A673 (cell line): ENCODE measurements around the gene GP1BB. TPM values are rescaled to one million over a fixed set of nuclear protein-coding genes. Genes with fewer than 3 reads are reported as not detected.

ENCODE experiments used
- BruUV-seq: library from RNA; stranded (reverse); fragments of 400-500 nt; replicated peaks from 2 replicates; lab custom pipeline; 2021; lab: Mats Ljungman, UMichigan
- CTCF ChIA-PET: fragments of 300-600 bp; sonication (Branson Sonifier 250); formaldehyde crosslinking; loops from one replicate; lab custom pipeline; 2022; ENCODE audit warnings: antibody characterized with exemption; lab: Charles Lee
- POLR2A ChIA-PET: fragments of 300-600 bp; sonication (Branson Sonifier 250); formaldehyde crosslinking; loops from one replicate; lab custom pipeline; 2022; ENCODE audit warnings: antibody characterized with exemption; ENCODE audit not compliant: low non-redundant PET; lab: Charles Lee
- DNase-seq: peaks from one replicate; pipeline ENCODE4 v3.0.0-alpha.2; 2015; ENCODE audit warnings: low spot score
- H3K27ac ChIP-seq: fragments of 200-600 bp; sonication (generic); 2 replicates; pipeline ENCODE4 v1.5.1; 2016; ENCODE audit warnings: mixed run types, low read depth, mild to moderate bottlenecking, mixed read lengths, antibody characterized with exemption, low read length; ENCODE audit not compliant: poor library complexity, severe bottlenecking
- H3K27me3 ChIP-seq: fragments of 200-600 bp; sonication (generic); replicated peaks from 2 replicates; pipeline ENCODE4 v1.6.1; 2017; ENCODE audit warnings: mixed run types, low read depth, mild to moderate bottlenecking, mixed read lengths, antibody characterized with exemption, low read length; ENCODE audit not compliant: insufficient read depth, poor library complexity
- H3K36me3 ChIP-seq: fragments of 200-600 bp; sonication (generic); 2 replicates; pipeline ENCODE4 v1.6.1; 2016; ENCODE audit warnings: mixed run types, mild to moderate bottlenecking, mixed read lengths, antibody characterized with exemption, low read length; ENCODE audit not compliant: insufficient read depth, poor library complexity, severe bottlenecking
- H3K4me1 ChIP-seq: fragments of 200-600 bp; sonication (generic); 2 replicates; pipeline ENCODE4 v1.6.1; 2017; ENCODE audit warnings: mixed run types, mild to moderate bottlenecking, mixed read lengths, antibody characterized with exemption, low read length; ENCODE audit not compliant: insufficient read depth, poor library complexity, severe bottlenecking
- H3K4me3 ChIP-seq: fragments of 200-600 bp; sonication (generic); 2 replicates; pipeline ENCODE4 v1.5.1; 2016; ENCODE audit warnings: low read depth, mixed run types, mild to moderate bottlenecking, mixed read lengths, low read length; ENCODE audit not compliant: poor library complexity, severe bottlenecking
- H3K9me3 ChIP-seq: fragments of 200-600 bp; sonication (generic); 2 replicates; pipeline ENCODE4 v1.6.1; 2016; ENCODE audit warnings: mixed run types, low read depth, mild to moderate bottlenecking, mixed read lengths, antibody characterized with exemption, low read length; ENCODE audit not compliant: poor library complexity, severe bottlenecking
- CTCF ChIP-seq: fragments of 300-800, 200-600 bp; sonication (generic); conservative IDR thresholded peaks from 2 replicates; pipeline ENCODE4 v1.5.1; 2017; ENCODE audit warnings: low read depth, mild to moderate bottlenecking, antibody characterized with exemption, low read length, moderate library complexity, mixed read lengths
- EZH2 ChIP-seq: fragments of 200-600 bp; sonication (generic); IDR thresholded peaks from 2 replicates; pipeline ENCODE4 v1.6.1; 2017; ENCODE audit warnings: borderline replicate concordance, low read depth, mild to moderate bottlenecking, mixed read lengths, antibody characterized with exemption, low read length; ENCODE audit not compliant: poor library complexity, severe bottlenecking
- intact Hi-C: fragments of 100-400 bp; cut with micrococcal nuclease; formaldehyde crosslinking; loops from one replicate; pipeline ENCODE4 v1.10.0; 2022; ENCODE audit not compliant: unreplicated experiment
- total RNA-seq: library from RNA; stranded (reverse); gene quantifications from 2 replicates; pipeline ENCODE4 v1.2.3, GENCODE V29; 2021

GP1BB gene
- total RNA-seq, 1 experiment from 2014 or later, result 12.6 TPM

GRCh38 chr22:19764299-19764593, 40.9 kb downstream of the GP1BB start:
- ChIA-PET CTCF (interaction anchor here (0.7 kb wide), 1 partner anchor 14 kb away, joined by 3 read pairs; no protein-coding TSS in a partner anchor), POLR2A (no interaction called here)
- H3K27me3 ChIP-seq, result peaks cover 48% of the 10 kb centered on the region
- TF ChIP-seq CTCF (no peak), EZH2 (no peak)
- no peak overlapping the region for H3K4me3 ChIP-seq
- H3K36me3 ChIP-seq, result no peaks in the 10 kb centered on the region
- BruUV-seq, result no TSS peak
- no peak overlapping the region for H3K27ac ChIP-seq
- peaks cover 4% of the 10 kb centered on the region for H3K4me1 ChIP-seq
- DNase-seq, result no peak
- intact Hi-C loops, result no loop called here
- no peaks in the 10 kb centered on the region for H3K9me3 ChIP-seq

GRCh38 chr22:19764636-19765476, 41.5 kb downstream of the GP1BB start:
- TF ChIP-seq EZH2 (no peak), CTCF (no peak)
- ChIA-PET POLR2A (no interaction called here), CTCF (interaction anchor here (0.7 kb wide), 1 partner anchor 14 kb away, joined by 3 read pairs; no protein-coding TSS in a partner anchor)
- no peak for DNase-seq
- intact Hi-C loops, result no loop called here
- Histone ChIP-seq H3K27me3 (peaks cover 42% of the 10 kb centered on the region), H3K36me3 (no peaks in the 10 kb centered on the region), H3K9me3 (no peaks in the 10 kb centered on the region), H3K27ac (no peak overlapping the region), H3K4me3 (no peak overlapping the region), H3K4me1 (no peaks in the 10 kb centered on the region)
- no TSS peak for BruUV-seq

GRCh38 chr22:19765477-19766239, 42.3 kb downstream of the GP1BB start:
- intact Hi-C loops, result no loop called here
- ChIA-PET CTCF (no interaction called here), POLR2A (no interaction called here)
- Histone ChIP-seq H3K4me3 (no peak overlapping the region), H3K27ac (no peak overlapping the region), H3K4me1 (no peaks in the 10 kb centered on the region), H3K27me3 (peaks cover 38% of the 10 kb centered on the region), H3K36me3 (no peaks in the 10 kb centered on the region), H3K9me3 (no peaks in the 10 kb centered on the region)
- no peak for DNase-seq
- no TSS peak for BruUV-seq
- TF ChIP-seq EZH2 (no peak), CTCF (no peak)
